Spleen (tissue), 11 donors: ENCODE measurements around the gene FBXO5. TPM values are rescaled to one million over a fixed set of nuclear protein-coding genes. Genes with fewer than 3 reads are reported as not detected.

Experiments
- DNase-seq: peaks from one replicate; pipeline ENCODE4 v3.0.0-alpha.2; 2020
- H3K27ac ChIP-seq, 8 donors: fragments of 200-600 bp; sonication (generic) in 7 of 8; 1 replicate in 4 of 8; 2 replicates in 4 of 8; pipeline versions ENCODE4 v1.5.0 to v1.8.0; 2016 to 2021; ENCODE audit warnings: inconsistent platforms in 4 of 8, mild to moderate bottlenecking in 4 of 8, moderate library complexity in 1 of 8
- H3K27me3 ChIP-seq, 7 donors: fragments of 200-600 bp; sonication (generic) in 6 of 7; replicated peaks in 1 of 7; 1 replicate in 4 of 7; 2 replicates in 3 of 7; pipeline versions ENCODE4 v1.5.0 to v1.8.0; 2016 to 2021; ENCODE audit warnings: inconsistent platforms in 3 of 7, mild to moderate bottlenecking in 1 of 7
- H3K36me3 ChIP-seq, 6 donors: fragments of 200-600 bp; sonication (generic) in 5 of 6; 1 replicate in 4 of 6; 2 replicates in 2 of 6; pipeline versions ENCODE4 v1.5.0 to v1.8.0; 2016 to 2021; ENCODE audit warnings: inconsistent platforms in 2 of 6
- H3K4me1 ChIP-seq, 6 donors: fragments of 200-600 bp; sonication (generic) in 5 of 6; 1 replicate in 3 of 6; 2 replicates in 3 of 6; pipeline versions ENCODE4 v1.5.0 to v1.8.0; 2016 to 2021; ENCODE audit warnings: inconsistent platforms in 3 of 6
- H3K4me3 ChIP-seq, 8 donors: fragments of 200-600 bp; sonication (generic) in 7 of 8; 1 replicate in 4 of 8; 2 replicates in 4 of 8; pipeline versions ENCODE4 v1.5.0 to v1.8.0; 2016 to 2021; ENCODE audit warnings: inconsistent platforms in 4 of 8, mild to moderate bottlenecking in 4 of 8, moderate library complexity in 2 of 8
- H3K9me3 ChIP-seq, 8 donors: fragments of 200-600 bp; sonication (generic) in 7 of 8; 1 replicate in 4 of 8; 2 replicates in 4 of 8; pipeline versions ENCODE4 v1.5.0 to v1.8.0; 2016 to 2021; ENCODE audit warnings: inconsistent platforms in 4 of 8
- POLR2A ChIP-seq, 3 donors: fragments of 450-650 bp; IDR thresholded peaks; one replicate each; pipeline ENCODE4 v1.5.1; 2017; ENCODE audit warnings: antibody characterized with exemption in 3 of 3, mild to moderate bottlenecking in 1 of 3
- POLR2AphosphoS5 ChIP-seq, 3 donors: sonication (generic); formaldehyde crosslinking; IDR thresholded peaks; one replicate each; pipeline ENCODE4 v1.5.1; 2017; ENCODE audit warnings: antibody characterized with exemption in 3 of 3
- WGBS, 5 donors: extraction: QIAGEN DNeasy Blood & Tissue Kit in 3 of 5; methylation state at CpG; one replicate each; pipeline versions ENCODE4 v1.1.5 to v1.1.7; 2013 to 2018; 5-methylcytosine and 5-hydroxymethylcytosine counted together
- intact Hi-C: fragments of 100-400 bp; cut with DNase I; formaldehyde crosslinking; loops from one replicate; pipeline ENCODE4 v1.15.0; 2023; ENCODE audit warnings: low total_unique reads
- polyA plus RNA-seq, 3 donors: library from polyadenylated mRNA; stranded (reverse); fragments of 200-250 nt; gene quantifications; one replicate each; pipeline ENCODE4 v1.2.1, GENCODE V29; 2013
- total RNA-seq, 7 donors: library from RNA; depleted of rRNA in 3 of 7; stranded (reverse); fragments of >200 nt in 3 of 7; fragmentation: NEBNext Ultra II Directional in 4 of 7; extraction: Animal tissue kit (Norgen Biotek cat#: 25700) in 4 of 7; gene quantifications; one replicate each; pipeline versions ENCODE4 v1.1.0 to v1.2.1, GENCODE V29; 2016 to 2021
- TF ChIP-seq, protein P1 (sequence below), 11 experiments: fragments of 200-600 bp in 7 of 11; fragments of 450-650 bp in 4 of 11; sonication (generic) in 4 of 11; IDR thresholded peaks in 8 of 11; conservative IDR thresholded peaks in 3 of 11; 1 replicate in 7 of 11; 2 replicates in 4 of 11; pipeline versions ENCODE4 v1.4.0 to v1.8.0; 2016 to 2021; ENCODE audit warnings: antibody characterized with exemption in 11 of 11, inconsistent platforms in 4 of 11, mild to moderate bottlenecking in 1 of 11
- donor health status: healthy with polysubstance abuse.
- donor health status: DM: no; HTN: no; CAD: no; lungs with moderate emphysema.
- donor health status: DM: no; HTN: no; CAD: no.
- donor health status: Bipolar disorder and iron deficiency.
- donor health status: healthy.
- donor health status: DM: no; HTN: no; CAD: no.
- donor health status: DM: yes; HTN: yes; CAD: no.

FBXO5 gene
- total and polyA plus RNA-seq, 10 donors: 4.8 to 15.0 (median 8.6) TPM

DNA sequence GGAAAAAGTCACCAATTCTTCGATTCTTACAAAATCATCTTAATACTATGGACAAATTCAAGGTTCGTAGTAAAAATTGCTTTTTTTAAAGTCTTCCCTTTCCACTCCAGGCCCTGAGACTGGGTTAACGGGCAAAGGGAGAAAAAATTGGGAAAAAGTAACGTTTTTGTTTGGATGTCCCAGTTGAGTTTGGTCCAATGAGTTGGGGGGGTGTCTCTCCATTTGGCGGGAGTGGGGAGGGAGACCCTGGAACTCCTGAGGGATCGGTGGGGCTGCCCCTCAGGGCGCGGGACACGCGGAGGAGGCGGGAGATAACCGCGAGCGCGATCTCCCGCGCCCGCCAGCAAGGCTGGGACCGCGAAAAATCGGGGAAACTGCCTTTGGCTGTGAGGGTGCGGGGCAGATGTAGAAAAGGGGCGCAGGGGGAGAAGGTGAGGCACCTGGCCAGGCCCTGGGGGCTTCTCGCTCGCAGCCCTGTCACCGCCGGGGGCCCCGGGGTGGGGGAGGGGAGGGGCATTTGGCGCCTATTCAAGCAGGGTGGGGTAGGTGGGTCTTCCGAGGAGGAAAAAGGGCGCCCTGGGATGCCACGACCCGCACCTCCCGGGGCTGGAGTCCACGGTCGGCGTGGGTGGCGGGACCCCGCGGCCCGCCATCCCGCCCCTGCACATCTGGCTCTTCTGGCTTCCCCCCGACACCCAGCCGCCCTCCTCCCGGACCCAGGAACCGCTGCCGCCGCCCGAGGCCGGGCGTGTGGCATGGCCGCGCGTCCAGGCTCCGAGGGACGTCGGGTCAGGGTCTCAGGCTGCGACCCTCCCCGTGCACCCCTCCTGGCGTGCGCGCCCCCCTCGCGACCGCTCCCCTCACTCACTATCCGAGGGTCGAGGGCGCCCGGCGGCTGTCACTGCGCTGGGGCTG, 595 bp downstream of the FBXO5 start:
- H3K4me3 ChIP-seq: peak overlapping the region; percentile 62 to 99 (median 94)
- H3K9me3 ChIP-seq: no peaks in the 10 kb centered on the region
- TF ChIP-seq POLR2A (IDR thresholded peaks at IDR 0.05) (no peak), POLR2AphosphoS5 (IDR thresholded peaks at IDR 0.05) (no peak)
- TF ChIP-seq, protein P1, sequence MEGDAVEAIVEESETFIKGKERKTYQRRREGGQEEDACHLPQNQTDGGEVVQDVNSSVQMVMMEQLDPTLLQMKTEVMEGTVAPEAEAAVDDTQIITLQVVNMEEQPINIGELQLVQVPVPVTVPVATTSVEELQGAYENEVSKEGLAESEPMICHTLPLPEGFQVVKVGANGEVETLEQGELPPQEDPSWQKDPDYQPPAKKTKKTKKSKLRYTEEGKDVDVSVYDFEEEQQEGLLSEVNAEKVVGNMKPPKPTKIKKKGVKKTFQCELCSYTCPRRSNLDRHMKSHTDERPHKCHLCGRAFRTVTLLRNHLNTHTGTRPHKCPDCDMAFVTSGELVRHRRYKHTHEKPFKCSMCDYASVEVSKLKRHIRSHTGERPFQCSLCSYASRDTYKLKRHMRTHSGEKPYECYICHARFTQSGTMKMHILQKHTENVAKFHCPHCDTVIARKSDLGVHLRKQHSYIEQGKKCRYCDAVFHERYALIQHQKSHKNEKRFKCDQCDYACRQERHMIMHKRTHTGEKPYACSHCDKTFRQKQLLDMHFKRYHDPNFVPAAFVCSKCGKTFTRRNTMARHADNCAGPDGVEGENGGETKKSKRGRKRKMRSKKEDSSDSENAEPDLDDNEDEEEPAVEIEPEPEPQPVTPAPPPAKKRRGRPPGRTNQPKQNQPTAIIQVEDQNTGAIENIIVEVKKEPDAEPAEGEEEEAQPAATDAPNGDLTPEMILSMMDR (IDR thresholded peaks at IDR 0.05 in 8 of 11, conservative IDR thresholded peaks at IDR 0.05 in 3 of 11): no peak
- peaks cover 0 to 6% (median 0%) of the 10 kb centered on the region in 7 donors for H3K27me3 ChIP-seq
- intact Hi-C loops: no loop called here
- peaks cover 18 to 86% (median 47%) of the 10 kb centered on the region in 6 donors for H3K4me1 ChIP-seq
- H3K36me3 ChIP-seq: peaks cover 0 to 22% (median 2%) of the 10 kb centered on the region in 6 donors
- peak overlapping the region in 4 of 8 donors; percentile 89 to 93 (median 92) for H3K27ac ChIP-seq
- peak; percentile 95 for DNase-seq
- WGBS, 5 donors: 4 to 18% (median 7%) methylated on average over 17 to 71 of the region's 71 CpGs

DNA sequence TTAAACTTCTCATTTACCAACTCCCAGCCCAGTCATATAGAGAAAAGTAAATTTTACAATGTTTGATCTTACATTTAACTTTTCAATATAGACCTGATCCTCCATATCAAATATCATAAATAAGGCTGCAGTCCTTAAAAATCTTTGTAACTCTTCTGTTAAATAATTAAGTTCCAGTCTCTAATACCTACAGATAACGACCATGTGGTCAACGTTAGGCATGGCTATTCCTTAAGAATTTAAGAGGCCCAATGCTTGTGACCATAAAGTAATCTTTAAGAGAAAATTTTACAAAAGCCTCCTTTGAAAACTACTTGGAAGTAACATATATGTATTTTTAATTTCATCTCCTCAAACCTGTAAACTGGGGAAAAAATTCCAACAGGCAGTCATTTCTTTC, 1.6 kb downstream of the FBXO5 start:
- TF ChIP-seq POLR2A (IDR thresholded peaks at IDR 0.05): no peak
- TF ChIP-seq, protein P1 (IDR thresholded peaks at IDR 0.05 in 8 of 11, conservative IDR thresholded peaks at IDR 0.05 in 3 of 11): no peak
- TF ChIP-seq POLR2AphosphoS5 (IDR thresholded peaks at IDR 0.05): no peak
- Histone ChIP-seq H3K27me3 (peaks cover 0 to 6% (median 0%) of the 10 kb centered on the region in 7 donors), H3K4me1 (peaks cover 18 to 93% (median 47%) of the 10 kb centered on the region in 6 donors), H3K9me3 (no peaks in the 10 kb centered on the region), H3K27ac (no peak overlapping the region), H3K36me3 (peaks cover 0 to 12% (median 0%) of the 10 kb centered on the region in 6 donors), H3K4me3 (peak overlapping the region in 1 of 8 donors; percentile 91)
- intact Hi-C loops: no loop called here
- DNase-seq: no peak
- WGBS, 5 donors: 26 to 52% (median 35%) methylated on average over 2 of the region's 2 CpGs

DNA sequence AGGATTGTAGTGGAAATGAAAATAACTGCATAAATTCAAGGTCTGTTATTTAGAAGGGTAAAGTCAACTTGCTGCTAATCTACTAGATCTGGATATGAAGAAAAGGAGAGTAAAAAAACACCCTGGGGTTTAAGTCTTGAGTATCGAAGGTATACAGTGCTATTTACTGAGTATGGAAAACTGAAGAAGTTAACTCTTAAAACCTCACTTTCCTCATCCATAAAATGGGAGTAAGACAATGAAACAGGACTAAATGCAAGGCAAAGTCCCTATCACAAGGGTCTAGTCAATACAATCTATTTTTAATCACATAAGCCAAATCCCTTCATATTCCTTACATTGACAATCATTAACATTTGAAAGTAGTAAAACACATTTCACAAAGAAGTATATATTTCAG, 2.2 kb downstream of the FBXO5 start:
- 64 to 83% (median 77%) methylated on average over 1 of the region's 1 CpG for WGBS, 5 donors
- no peaks in the 10 kb centered on the region for H3K9me3 ChIP-seq
- TF ChIP-seq POLR2A (IDR thresholded peaks at IDR 0.05) (no peak), POLR2AphosphoS5 (IDR thresholded peaks at IDR 0.05) (no peak)
- TF ChIP-seq, protein P1 (IDR thresholded peaks at IDR 0.05 in 8 of 11, conservative IDR thresholded peaks at IDR 0.05 in 3 of 11): no peak
- peaks cover 0 to 6% (median 0%) of the 10 kb centered on the region in 7 donors for H3K27me3 ChIP-seq
- H3K36me3 ChIP-seq: peaks cover 0 to 8% (median 0%) of the 10 kb centered on the region in 6 donors
- H3K4me3 ChIP-seq: no peak overlapping the region
- peaks cover 19 to 93% (median 49%) of the 10 kb centered on the region in 6 donors for H3K4me1 ChIP-seq
- intact Hi-C loops: no loop called here
- no peak overlapping the region for H3K27ac ChIP-seq
- DNase-seq: no peak

DNA sequence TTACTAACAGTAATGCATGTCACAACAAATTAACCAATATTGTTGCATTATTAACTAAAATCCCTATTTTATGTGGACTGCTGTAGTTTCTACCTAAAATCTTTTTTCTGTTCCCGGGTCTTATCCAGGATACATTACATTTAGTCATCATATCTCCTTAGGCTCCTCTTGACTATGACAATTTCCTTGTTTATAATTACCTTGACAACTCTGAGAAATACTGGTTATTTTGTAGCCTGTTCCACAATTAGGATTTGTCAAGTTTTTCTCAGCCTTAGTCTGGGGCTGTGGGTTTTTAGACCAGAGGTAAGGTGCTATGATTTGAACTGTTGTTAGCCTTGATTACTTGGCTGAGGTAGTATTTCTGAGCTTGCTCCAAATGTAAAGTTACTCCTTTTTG, 3.7 kb downstream of the FBXO5 start:
- Histone ChIP-seq H3K27ac (no peak overlapping the region), H3K27me3 (peaks cover 0 to 6% (median 0%) of the 10 kb centered on the region in 7 donors), H3K9me3 (no peaks in the 10 kb centered on the region), H3K36me3 (peaks cover 0 to 21% (median 6%) of the 10 kb centered on the region in 6 donors), H3K4me3 (no peak overlapping the region), H3K4me1 (peaks cover 16 to 93% (median 47%) of the 10 kb centered on the region in 6 donors)
- WGBS, 5 donors: 70 to 78% (median 73%) methylated on average over 1 of the region's 1 CpG
- TF ChIP-seq POLR2A (IDR thresholded peaks at IDR 0.05) (no peak), POLR2AphosphoS5 (IDR thresholded peaks at IDR 0.05) (no peak)
- TF ChIP-seq, protein P1 (IDR thresholded peaks at IDR 0.05 in 8 of 11, conservative IDR thresholded peaks at IDR 0.05 in 3 of 11): no peak
- intact Hi-C loops: no loop called here
- no peak for DNase-seq
